Fibroblast of upper back skin (primary cell): ENCODE results near the gene USP49.

Source experiments
- DNase-seq: peaks from one replicate; pipeline ENCODE4 v3.0.0-alpha.2; 2013

Gene USP49

DNA sequence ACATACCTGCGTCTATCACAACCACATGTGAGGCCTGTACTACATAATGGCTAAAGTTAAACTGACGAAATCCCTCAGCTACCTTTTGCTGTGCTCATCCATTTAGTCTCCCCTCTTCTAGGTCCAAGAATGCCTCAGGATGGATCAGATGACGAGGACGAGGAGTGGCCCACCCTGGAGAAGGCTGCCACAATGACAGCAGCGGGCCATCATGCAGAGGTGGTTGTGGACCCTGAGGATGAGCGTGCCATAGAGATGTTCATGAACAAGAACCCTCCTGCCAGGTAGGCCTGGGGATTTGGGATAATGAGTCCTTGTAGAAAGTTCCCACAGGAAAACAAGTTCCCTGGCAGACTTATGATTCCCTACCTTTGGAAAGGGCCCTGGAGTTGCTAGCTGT is 32.1 kb upstream of the USP49 start:
- no peak for DNase-seq

DNA sequence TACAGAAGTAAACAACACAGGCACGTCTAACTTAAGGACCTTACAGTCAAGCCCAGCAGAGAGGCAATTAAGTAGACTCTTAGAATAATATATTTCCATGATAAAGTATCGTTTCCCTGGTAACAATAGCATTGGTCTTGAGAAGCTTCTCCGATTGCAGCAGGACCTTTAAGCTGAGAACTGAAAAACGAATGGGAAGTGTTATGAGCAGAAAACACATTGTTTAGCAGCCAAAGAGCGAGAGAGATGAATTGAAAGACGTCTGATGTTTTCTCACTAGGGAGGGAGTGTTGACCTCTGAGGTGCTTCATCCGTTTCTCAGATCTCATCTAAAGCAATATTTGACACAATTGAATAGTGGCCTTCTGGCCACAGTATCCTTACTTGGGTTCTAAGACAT is 27.0 kb upstream of the USP49 start:
- DNase-seq: no peak

DNA sequence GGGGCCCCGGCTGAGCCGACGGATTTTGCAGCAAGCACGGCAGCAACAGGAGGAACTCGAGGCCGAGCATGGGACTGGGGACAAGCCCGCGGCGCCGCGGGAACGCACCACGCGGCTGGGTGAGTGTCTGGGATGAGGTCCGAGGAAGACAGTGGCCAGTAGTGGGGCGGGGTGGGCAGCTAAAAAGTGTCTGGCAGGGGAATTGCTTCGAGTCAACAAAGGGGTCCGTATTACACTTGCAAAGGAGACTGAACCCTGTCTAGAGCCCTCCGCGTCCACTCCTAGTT is 26.5 kb upstream of the USP49 start:
- no peak for DNase-seq

DNA sequence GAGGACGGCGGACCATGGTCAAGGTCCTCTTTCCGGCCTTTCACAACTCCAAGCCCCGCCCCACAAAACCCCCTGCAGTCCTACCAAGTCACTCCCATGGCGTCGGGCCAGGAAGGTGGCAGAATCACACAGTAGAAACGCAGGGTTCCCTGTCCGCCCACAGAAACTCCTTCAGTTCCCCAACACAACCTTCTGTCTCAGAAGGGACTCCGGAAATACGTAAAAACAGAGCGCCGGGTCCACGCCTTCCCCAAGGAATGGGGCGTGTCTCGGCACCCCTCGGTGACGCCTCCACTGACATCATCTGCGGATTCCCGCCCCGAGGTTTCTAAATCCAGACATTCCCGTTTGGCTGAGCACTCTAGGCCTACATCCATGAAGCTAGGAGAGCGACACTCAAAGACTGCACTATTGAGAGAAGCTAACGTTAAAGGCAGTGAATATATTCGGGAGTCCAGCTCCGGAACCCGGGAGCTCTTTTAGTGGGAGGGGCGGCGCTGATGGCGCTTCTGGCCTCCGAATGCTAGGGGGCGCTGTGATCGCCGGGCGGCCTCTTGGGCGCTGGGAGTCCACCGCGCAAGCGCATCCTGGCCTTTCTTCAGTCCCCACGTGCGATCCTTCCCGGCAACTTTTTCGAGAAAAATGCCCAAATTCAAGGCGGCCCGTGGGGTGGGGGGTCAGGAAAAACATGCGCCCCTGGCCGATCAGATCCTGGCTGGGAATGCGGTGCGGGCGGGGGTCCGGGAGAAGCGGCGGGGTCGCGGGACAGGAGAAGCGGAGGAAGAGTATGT is 25.9 kb upstream of the USP49 start, which contains the start of the genes BYSL and MED20:
Gene BYSL, plus strand, starts transcription at position 579 of the 791 bp plus-strand sequence. Its CDS starts 64 bp downstream, at position 643.
Gene MED20, minus strand, starts transcription at position 219 of the 791 bp plus-strand sequence. Its CDS starts 121 bp downstream, at position 98.
- peak; percentile 93 for DNase-seq

DNA sequence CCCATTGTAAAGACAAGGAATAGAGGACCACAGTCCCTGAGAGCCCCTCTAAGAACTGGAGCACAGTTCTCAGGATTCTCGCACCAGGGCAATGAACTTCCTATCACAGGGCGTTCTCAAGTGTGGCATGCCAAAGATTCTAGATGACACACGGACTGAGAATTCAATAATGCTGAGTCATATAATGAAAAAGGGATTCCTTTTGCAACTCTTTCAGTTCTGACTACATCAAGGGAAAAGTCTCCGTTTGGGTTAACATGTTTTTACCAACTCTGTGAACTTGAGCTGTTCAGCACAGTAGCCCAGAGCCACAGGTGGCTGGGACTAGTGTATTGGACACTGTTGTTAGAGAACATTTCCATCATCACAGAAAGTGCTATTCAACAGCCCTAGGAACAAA is 22.4 kb upstream of the USP49 start:
- DNase-seq: peak; percentile 96

DNA sequence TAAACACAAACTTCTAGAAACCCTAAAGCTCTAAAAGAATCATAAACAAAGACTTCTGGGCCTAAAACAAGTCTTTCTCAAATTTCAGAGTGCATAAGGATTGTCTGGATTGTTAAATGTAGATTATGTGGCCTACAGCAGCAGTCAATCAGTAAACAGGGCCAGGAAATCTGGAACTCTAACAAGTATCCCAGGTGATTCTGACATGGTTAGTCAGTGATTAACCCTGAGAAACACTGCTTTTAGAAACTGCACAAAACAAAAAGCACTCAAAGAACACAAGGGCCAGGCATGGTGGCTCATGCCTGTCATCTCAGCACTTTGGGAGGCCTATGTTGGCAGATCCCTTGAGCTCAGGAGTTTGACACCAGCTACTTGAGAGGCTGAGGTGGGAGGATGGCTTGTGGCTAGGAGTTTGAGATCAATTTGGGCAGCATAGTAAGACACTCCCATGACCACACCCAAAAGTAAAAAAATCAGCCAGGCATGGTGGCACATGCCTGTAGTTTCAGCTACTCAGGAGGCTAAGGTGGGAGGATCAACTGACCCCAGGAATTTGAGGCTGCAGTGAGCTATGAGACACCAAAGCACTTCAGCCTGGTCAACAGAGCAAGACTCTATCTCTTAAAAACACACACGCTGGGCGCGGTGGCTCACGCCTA is 19.8 kb upstream of the USP49 start:
- DNase-seq: no peak

DNA sequence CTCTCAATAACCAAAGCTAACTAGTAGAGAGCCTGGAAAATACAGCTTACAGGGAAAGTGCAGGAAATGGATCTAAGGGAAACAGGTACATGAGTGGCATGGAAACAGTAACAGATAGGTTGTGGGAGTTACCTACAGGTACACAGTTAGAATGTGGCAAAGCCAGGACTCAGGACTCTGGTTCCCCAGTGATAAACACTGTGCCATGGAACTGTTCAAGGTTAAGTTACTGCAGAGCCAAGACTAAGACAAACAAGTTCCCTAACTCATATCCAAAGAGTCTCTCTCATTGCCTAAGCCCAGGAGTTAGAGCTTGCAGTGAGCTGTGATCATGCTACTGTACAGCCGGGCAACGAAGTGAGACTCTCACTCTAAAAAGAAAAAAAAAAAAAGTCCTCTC is 19.2 kb upstream of the USP49 start:
- no peak for DNase-seq

DNA sequence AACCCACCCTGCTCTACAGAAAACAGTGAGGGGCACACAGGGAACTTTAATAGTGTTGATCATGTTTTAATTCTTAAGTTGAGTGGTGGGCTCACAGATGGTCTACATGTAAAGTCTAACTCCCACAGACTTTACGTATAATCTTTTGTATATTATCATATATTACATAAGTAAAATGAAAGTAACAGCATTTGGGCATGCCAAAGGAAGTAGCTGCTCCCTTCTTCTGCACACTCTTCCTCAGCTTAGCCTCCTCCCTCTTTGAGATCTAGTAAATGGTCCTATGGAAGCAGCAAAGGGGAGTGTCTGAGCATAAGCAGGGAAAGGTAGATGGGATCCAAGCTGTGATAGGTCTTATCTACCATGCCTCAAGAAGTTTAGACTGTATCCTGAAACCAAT is 14.6 kb upstream of the USP49 start:
- DNase-seq: no peak

DNA sequence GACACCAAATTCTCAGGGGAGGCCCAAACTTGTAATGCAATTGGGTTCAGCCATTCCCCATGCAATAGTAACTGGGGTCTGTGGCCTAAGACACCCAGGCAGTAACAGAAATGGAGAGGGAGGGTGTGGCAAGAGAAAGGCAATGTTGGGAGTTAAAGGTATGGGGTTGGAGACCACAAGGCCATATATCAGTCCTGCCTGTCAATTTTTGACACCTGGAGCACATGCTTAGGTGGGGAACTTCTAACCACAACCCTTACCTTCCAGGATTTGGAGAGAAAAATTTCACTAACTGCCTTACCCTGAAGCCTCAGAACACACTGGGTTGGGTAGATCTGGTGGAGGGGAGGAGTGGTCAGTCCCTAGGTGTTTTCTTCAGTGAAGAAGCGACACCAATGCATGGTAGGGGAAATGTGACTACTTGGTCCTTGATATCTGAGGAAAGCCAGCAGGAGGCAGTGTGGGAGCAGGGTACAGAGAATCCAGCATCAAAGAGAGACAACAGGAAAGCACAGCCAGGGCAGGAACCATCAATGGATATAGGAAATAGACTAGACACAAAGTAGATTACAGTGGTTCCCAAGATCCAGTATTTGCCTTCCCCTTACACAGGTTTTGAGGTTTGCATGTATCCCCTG is 6.8 kb upstream of the USP49 start:
- no peak for DNase-seq

DNA sequence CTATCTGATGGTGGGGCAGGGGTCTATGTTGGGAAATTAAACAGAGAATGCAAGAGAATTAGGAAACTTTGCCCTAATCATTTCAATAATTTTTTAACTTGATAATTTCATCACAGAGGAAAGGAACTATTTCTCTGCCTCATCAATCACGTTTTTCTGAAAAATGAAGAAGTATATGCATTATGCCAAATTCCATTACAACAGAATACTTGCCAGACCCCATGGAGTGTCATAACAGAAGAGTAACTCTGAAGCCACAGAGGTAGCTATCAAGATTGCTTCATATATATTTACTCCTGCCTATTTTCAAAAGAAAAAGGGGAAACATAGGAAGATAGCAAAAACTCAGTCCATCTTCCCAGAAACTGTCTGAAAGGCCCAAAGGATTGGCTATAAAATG is 5.7 kb upstream of the USP49 start:
- DNase-seq: no peak

DNA sequence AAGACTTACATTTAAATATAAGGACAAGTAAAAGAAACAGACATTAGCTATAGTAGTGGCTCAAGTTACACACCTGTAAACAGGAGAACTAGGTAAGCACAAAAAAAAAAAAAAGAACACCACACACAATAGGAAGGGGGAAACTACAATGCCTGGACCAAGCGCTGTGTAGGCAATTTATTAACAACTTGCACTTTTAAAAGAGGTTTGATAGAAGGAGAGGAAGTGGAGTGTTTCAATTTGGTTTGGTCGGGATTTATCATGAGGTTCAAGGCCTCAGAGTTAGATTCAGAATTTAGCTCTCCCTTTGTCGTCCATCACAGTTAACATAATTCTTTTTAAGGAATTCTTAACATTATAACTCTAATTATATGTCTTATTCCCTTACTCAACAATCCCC is 1.1 kb upstream of the USP49 start:
- DNase-seq: no peak

DNA sequence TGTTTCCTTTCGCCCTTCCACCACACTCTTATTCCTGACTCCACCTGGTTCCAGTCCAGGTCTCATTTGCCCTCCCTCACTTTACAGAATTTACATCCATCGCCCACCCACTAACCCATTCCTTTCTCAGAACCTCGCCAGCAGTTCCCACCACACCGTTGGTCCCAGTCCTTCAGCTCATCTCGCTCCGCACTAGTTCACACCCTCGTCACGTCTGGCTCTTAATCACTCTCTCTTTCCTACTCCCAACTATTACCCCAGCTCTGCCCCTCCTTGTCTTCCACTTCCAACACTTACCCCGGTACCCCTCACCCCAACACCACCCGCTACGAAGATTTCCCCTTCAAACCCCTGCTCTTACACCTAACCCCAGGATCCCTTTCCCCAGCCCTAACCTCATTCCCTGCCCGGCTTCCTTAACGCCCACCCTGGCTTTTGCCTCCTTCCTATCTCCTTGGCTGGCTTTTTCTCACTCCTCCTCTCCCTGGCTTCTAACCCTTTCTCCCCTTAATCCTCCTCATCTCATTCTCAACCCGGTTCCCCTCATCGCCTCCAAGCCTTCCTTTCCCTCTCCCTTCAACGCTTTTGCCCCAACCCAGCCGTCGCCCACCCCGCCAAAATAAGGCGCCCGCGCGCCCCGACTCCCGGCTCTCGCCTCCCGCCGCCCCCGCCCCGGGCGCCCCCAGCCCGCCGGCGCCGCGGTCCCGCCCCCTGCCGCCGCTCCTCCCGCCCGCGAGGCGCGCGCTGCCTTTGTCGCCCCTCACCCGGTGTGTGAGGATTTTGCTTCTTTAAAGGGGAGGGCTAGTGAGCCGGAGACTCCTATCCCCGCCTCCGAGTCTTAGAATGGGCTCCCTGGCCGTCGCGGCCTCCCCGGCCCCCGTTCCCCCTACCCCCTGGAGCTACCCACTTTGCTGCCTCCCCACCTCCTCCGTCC is 542 bp downstream of the USP49 start:
- no peak for DNase-seq

DNA sequence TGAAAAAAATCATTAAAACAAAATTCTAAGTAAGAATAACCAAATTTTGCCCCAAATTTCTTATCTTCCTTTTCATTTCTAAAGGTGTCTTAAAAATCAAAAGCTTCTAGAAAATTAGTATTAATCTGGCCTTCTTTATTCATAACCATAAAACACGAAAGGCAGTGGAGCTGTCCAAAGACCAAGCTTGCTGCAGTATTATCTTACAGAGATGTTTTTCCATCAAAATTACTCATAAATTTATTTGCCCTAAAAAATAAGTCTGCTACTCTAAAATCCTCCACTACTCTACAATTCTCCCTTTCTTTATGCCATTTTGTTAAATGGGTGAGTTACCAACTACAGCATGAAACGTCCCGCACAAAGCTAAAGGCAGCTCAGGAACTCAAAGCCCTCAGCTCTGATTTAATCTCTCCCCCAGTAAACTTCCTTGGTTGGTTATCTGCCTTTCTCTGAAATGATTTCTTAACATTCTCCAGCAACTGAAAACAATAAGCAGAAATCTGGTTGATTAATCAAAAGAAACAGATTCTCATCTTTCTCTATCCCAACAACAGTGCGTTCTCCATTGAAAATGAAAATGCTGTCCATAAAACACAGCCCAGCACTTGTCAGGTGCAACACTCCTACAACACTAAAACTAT is 2.1 kb downstream of the USP49 start:
- DNase-seq: no peak

DNA sequence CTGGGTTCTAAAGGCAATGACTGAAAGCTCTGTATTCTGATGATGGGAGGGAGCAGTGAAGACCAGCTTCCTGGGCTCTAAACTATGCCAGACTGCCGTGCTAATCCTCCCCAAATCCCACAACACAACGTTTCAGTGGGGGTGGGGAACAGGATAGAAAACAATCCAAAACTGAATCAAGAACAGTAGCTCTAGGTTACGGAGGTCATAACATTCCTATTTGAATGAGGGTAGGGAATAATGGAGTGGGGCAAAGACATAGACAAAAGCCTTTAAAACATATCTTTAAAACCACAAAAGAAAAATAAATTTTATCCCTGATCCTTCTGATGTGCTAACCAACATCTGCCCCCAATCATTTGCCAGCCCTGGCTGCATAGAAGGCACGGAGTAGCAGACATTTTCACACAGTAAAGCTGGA is 7.8 kb downstream of the USP49 start:
- DNase-seq: peak; percentile 25

DNA sequence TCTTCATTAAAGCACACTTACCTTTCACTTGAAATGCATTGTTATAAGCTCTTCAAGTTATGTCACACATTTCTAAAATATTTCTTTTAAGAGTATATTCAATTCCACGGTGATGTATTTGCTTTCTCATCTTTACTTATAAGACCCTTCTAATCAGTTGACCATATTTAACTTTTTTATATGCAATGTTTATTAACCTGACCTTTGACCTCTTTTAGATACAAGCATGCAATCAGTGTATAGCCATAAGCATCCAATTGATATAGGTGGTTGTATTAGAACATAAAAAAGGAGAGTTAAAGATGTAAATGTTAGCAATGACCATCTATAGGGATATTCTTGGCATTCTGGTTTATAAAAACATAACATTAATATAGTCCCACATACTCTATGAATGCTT is 9.2 kb downstream of the USP49 start:
- no peak for DNase-seq

DNA sequence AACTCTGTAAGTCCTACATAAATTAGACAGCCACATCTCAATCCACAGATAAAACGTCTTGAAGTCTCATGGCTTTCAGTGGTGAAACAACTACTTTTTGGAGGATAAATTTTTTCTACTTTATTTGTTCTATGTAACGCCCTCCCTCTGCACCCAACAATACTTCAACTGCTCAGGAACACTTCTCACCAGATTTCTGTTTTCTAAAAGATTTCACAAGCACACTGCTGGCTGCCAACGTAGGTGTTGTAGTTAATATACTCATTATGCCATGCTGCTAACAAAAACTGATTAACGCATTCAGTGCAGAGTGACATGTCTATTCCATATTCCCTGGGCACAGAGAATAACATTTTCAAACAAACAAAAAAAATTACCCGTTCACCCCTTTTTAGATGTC is 10.2 kb downstream of the USP49 start:
- DNase-seq: no peak

DNA sequence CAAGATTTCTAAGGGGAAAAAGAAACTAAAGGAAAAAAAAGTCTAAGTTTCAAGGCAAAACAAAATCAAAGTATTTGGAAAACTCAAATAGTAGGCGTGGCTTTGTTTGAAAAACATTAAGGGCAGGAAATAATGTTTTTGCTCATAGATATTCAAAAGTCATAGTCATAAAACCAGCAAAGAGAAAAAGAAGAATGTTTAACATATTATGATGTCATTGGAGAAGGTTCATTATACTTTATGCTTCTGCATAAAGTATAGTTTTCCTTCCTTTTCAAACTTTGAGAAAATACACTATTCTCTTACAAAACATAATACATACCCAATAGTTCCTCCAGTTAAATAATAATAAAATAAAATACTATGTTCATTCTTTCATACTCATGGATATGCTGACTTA is 13.7 kb downstream of the USP49 start:
- DNase-seq: no peak

DNA sequence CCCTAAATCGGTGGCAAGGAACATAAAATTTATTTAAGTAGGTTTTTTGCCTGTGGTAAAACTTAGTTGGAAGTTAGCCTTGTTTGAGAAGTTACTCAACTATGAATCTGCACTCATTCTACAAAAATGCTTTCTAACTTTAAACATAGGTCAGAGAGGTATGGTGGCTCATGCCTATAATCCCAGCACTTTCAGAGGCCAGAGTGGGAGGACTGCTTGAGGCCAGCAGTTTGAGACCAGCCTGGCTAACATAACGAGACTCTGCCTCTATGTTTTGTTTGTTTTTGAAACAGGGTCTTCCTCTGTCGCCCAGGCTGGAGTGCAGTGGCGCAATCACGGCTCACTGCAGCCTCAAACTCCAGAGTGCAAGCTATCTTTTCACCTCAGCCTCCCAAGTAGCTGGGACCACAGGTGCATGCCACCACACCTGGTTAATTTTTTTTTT is 16.2 kb downstream of the USP49 start:
- peak; percentile 53 for DNase-seq

DNA sequence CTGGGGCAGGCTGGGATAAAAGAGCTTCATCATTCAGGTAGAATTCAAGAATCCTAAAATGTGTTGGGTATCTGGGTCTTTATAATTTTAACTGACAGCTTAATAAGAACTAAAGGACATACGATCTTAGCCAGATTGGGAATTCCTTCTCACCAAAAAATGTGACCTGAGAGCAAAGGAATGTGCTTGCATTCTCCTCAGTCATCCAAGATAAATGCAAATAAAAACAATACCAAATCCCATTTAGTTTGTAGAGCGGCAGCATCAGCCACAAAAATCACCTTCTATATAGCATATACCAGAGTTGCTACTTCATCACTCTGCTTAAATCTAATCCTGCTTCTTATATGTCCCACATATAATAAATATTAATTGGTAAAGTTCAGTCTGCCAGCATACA is 16.9 kb downstream of the USP49 start:
- peak; percentile 64 for DNase-seq

DNA sequence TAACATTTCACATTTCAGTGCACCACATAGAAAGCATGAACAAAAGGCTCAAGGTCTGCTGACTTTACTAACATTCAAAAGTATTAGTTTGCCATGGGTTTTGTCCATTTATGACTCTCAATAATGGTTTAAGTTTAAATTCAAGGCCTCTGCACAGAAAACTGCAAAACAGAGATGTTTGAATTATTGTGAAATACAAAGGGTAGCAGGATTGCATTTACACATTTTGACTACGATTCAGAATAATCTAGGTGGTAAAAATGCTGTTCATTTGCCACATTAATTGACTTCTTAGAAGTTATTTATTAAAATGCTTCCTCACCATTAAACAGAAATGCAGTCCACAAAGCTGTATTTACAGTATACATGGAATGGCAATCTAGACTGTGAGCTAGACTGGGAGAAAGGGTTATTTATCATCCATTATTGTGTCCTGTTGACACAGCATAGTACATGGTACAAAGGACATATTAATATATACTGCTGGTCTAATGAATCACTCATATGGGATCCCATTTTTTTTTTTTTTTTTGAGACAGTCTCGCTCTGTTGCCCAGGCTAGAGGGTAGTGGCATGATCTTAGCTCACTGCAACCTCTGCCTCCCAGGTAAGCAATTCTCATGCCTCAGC is 18.0 kb downstream of the USP49 start:
- DNase-seq: no peak

DNA sequence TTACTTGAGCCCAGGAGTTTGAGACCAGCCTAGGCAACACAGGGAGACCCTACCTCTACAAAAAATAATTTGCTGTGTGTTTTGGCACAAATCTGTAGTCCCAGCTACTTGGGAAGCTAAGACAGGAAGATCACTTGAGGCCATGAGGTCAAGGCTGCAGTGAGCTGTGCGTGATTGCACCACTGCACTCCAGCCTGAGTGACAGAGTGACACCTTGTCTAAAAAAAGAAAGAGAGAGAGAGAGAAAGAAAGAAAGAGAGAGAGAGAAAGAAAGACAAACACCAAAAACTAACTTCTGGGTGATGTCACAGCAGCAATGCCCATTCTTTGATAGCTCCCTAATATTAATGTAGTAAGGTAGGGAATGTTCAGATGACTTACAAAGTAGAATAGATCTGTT is 20.4 kb downstream of the USP49 start:
- DNase-seq: no peak

DNA sequence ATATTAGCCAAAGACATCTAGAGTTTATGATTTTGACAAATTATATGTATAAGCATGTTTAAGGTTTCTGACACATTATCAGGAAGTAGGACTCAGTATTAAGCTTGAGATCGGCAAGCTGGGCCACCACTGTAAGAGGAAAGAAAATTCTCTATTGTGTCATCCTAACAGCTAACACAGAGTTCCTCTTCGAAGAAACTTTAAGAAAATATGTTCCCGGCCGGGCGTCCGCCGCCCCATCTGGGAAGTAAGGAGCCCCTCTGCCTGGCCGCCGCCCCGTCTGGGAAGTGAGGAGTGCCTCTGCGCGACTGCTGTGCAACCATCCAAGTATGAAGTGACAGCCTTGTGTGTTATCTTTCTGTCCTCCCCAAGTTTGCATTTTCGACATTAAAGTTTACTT is 23.0 kb downstream of the USP49 start:
- DNase-seq: no peak
